PC-3 (cell line): ENCODE results near the gene SIGLEC12. TPM values are rescaled to one million over a fixed set of nuclear protein-coding genes. Genes with fewer than 3 reads are reported as not detected.

ENCODE experiments used
- ATAC-seq: fragments of 200-7000 bp; cut with Tn5 transposase; 2 replicates; pipeline ENCODE4 v1.9.1; 2020; ENCODE audit warnings: mild to moderate bottlenecking, moderate library complexity
- BruUV-seq: library from RNA; stranded (reverse); fragments of 400-500 nt; replicated peaks from 2 replicates; lab custom pipeline; 2021; lab: Mats Ljungman, UMichigan
- CTCF ChIA-PET: fragments of 300-600 bp; sonication (Branson Sonifier 250); formaldehyde crosslinking; loops from one replicate; lab custom pipeline; 2022; ENCODE audit warnings: antibody characterized with exemption; lab: Charles Lee
- POLR2A ChIA-PET: fragments of 300-600 bp; sonication (Branson Sonifier 250); formaldehyde crosslinking; loops from one replicate; lab custom pipeline; 2022; ENCODE audit warnings: antibody characterized with exemption; ENCODE audit not compliant: unreplicated experiment; lab: Charles Lee
- DNase-seq: peaks from one replicate; pipeline ENCODE4 v3.0.0-alpha.2; 2015
- H2AFZ ChIP-seq: fragments of 300-600 bp; sonication (generic); 2 replicates; pipeline ENCODE4 v1.6.0; 2016; ENCODE audit warnings: antibody characterized with exemption, low read length
- H3F3A ChIP-seq: fragments of 300-600 bp; sonication (generic); one replicate; pipeline ENCODE4 v1.6.0; 2017; ENCODE audit warnings: antibody characterized with exemption, low read length, control low read depth, mild to moderate bottlenecking; ENCODE audit not compliant: unreplicated experiment
- H3K27ac ChIP-seq: fragments of 300-600 bp; sonication (generic); 2 replicates; pipeline ENCODE4 v1.5.1; 2016; ENCODE audit warnings: mild to moderate bottlenecking, low read length
- H3K27me3 ChIP-seq: fragments of 300-600 bp; sonication (generic); 2 replicates; pipeline ENCODE4 v1.6.1; 2016; ENCODE audit warnings: low read length, mixed read lengths
- H3K36me3 ChIP-seq: fragments of 300-600 bp; sonication (generic); 2 replicates; pipeline ENCODE4 v1.6.1; 2016; ENCODE audit warnings: low read depth, mixed run types, low read length, mixed read lengths
- H3K4me1 ChIP-seq: fragments of 300-600 bp; sonication (generic); 2 replicates; pipeline ENCODE4 v1.5.1; 2016; ENCODE audit warnings: low read length; ENCODE audit not compliant: insufficient read depth
- H3K4me2 ChIP-seq: fragments of 300-600 bp; sonication (generic); 2 replicates; pipeline ENCODE4 v1.6.0; 2016; ENCODE audit warnings: low read length
- H3K4me3 ChIP-seq: fragments of 300-600 bp; sonication (generic); 2 replicates; pipeline ENCODE4 v1.5.1; 2016; ENCODE audit warnings: mild to moderate bottlenecking, low read length, mixed read lengths
- H3K79me2 ChIP-seq: fragments of 300-600 bp; sonication (generic); 2 replicates; pipeline ENCODE4 v1.6.1; 2017; ENCODE audit warnings: low read length, mixed read lengths
- H3K9ac ChIP-seq: fragments of 300-600 bp; sonication (generic); 2 replicates; pipeline ENCODE4 v1.6.0; 2016; ENCODE audit warnings: mild to moderate bottlenecking, low read length
- H3K9me2 ChIP-seq: fragments of 300-600 bp; sonication (generic); replicated peaks from 2 replicates; pipeline ENCODE4 v1.6.1; 2016; ENCODE audit warnings: mixed run types, low read length, mixed read lengths
- H3K9me3 ChIP-seq: fragments of 300-600 bp; sonication (generic); 2 replicates; pipeline ENCODE4 v1.6.1; 2016; ENCODE audit warnings: low read length, mixed read lengths
- H4K20me1 ChIP-seq: fragments of 300-600 bp; sonication (generic); 2 replicates; pipeline ENCODE4 v1.6.1; 2016; ENCODE audit warnings: low read length, mixed read lengths
- CTCF ChIP-seq: fragments of 300-600 bp; sonication (generic); conservative IDR thresholded peaks from 2 replicates; pipeline ENCODE4 v1.5.1; 2017; ENCODE audit warnings: antibody characterized with exemption, low read depth, mild to moderate bottlenecking, low read length
- EZH2 ChIP-seq: fragments of 300-600 bp; sonication (generic); IDR thresholded peaks from one replicate; pipeline ENCODE4 v1.6.1; 2017; ENCODE audit warnings: antibody characterized with exemption, mild to moderate bottlenecking, low read length; ENCODE audit not compliant: unreplicated experiment
- EZH2phosphoT487 ChIP-seq: fragments of 300-600 bp; sonication (generic); IDR thresholded peaks from 2 replicates; pipeline ENCODE4 v1.6.1; 2018; ENCODE audit warnings: mild to moderate bottlenecking, antibody characterized with exemption, low read length, borderline replicate concordance
- intact Hi-C: fragments of 100-400 bp; cut with micrococcal nuclease; formaldehyde crosslinking; loops from 2 replicates; pipeline ENCODE4 v1.9.0; 2023
- total RNA-seq: library from RNA; depleted of rRNA; stranded (reverse); fragments of >200 nt; gene quantifications from 2 replicates; pipeline ENCODE4 v1.2.3, GENCODE V29; 2014

SIGLEC12 gene
- total RNA-seq, 1 experiment from 2014 or later, result not detected

- peaks cover 11% of the 10 kb centered on the region for H3K27me3 ChIP-seq
- no peak overlapping the region for H2AFZ ChIP-seq
- peak overlapping the region; percentile 29 for H3K27ac ChIP-seq
- H3K9me2 ChIP-seq, result no peaks in the 10 kb centered on the region
- H3K79me2 ChIP-seq, result no peaks in the 10 kb centered on the region
- no peaks in the 10 kb centered on the region for H4K20me1 ChIP-seq
- ATAC-seq (no peak), DNase-seq (peak; percentile 29)
- H3F3A ChIP-seq, result peaks cover 6% of the 10 kb centered on the region
- no TSS peak for BruUV-seq
- H3K4me2 ChIP-seq, result 0 out of 2 replicates have a peak overlapping the region, but pooled peaks have one; percentile 22
- no peak overlapping the region for H3K4me3 ChIP-seq
- TF ChIP-seq EZH2, result no peak
- TF ChIP-seq EZH2phosphoT487, result no peak
- no peak for TF ChIP-seq CTCF
- no peak overlapping the region for H3K9ac ChIP-seq
- H3K36me3 ChIP-seq, result no peaks in the 10 kb centered on the region
- CTCF ChIA-PET, result interaction anchor here (0.5 to 1.4 kb wide), 3 partner anchors 45 to 189 kb away, joined by 4 to 6 read pairs (median 5); no protein-coding TSS in a partner anchor
- intact Hi-C loops, result no loop called here
- no peaks in the 10 kb centered on the region for H3K9me3 ChIP-seq
- H3K4me1 ChIP-seq, result peaks cover 27% of the 10 kb centered on the region
- POLR2A ChIA-PET, result interaction anchor here (0.7 kb wide), 1 partner anchor 181 kb away, joined by 4 read pairs; no protein-coding TSS in a partner anchor
These were observed 30.1 kb downstream of the SIGLEC12 start for GRCh38 chr19:51471527-51471926.

DNA sequence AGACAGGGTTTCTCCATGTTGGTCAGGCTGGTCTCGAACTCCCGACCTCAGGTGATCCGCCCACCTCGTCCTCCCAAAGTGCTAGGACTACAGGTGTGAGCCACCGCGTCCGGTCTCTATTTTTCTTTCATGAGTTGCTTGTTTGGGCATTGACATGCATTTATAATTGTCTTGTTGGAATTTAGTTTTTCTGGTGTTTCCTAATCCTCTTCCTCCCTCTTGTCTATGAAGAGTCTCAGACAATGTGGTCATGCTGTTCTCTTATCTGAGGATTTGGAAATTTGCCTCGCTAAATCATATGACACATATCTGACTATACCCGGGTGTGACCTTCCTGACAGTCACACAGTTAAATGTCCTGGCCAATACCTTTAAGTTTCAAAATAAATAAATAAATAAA, 30.6 kb downstream of the SIGLEC12 start:
- Histone ChIP-seq H3K4me3 (no peak overlapping the region), H2AFZ (no peak overlapping the region), H3K4me2 (no peak overlapping the region), H3K9ac (no peak overlapping the region), H3K27ac (no peak overlapping the region), H3K4me1 (peaks cover 27% of the 10 kb centered on the region), H3K36me3 (no peaks in the 10 kb centered on the region), H4K20me1 (no peaks in the 10 kb centered on the region), H3F3A (peaks cover 6% of the 10 kb centered on the region), H3K9me3 (no peaks in the 10 kb centered on the region), H3K27me3 (peaks cover 17% of the 10 kb centered on the region), H3K9me2 (no peaks in the 10 kb centered on the region), H3K79me2 (no peaks in the 10 kb centered on the region)
- TF ChIP-seq CTCF (no peak), EZH2phosphoT487 (no peak), EZH2 (no peak)
- DNase-seq, result peak; percentile 76
- intact Hi-C loops, result no loop called here
- no peak for ATAC-seq
- CTCF ChIA-PET, result interaction anchor here (1.2 to 1.4 kb wide), 2 partner anchors 186 to 190 kb away, joined by 5 to 6 read pairs; no protein-coding TSS in a partner anchor
- POLR2A ChIA-PET, result no interaction called here
- BruUV-seq, result no TSS peak

- no peak for ATAC-seq
- Histone ChIP-seq H3F3A (no peaks in the 10 kb centered on the region), H3K79me2 (no peaks in the 10 kb centered on the region), H3K9me2 (no peaks in the 10 kb centered on the region), H3K4me3 (no peak overlapping the region), H2AFZ (no peak overlapping the region), H3K36me3 (no peaks in the 10 kb centered on the region), H3K9ac (no peak overlapping the region), H3K9me3 (no peaks in the 10 kb centered on the region), H3K4me1 (peaks cover 14% of the 10 kb centered on the region), H3K27ac (no peak overlapping the region), H3K4me2 (no peak overlapping the region), H3K27me3 (peaks cover 29% of the 10 kb centered on the region), H4K20me1 (no peaks in the 10 kb centered on the region)
- no TSS peak for BruUV-seq
- CTCF ChIA-PET, result no interaction called here
- TF ChIP-seq CTCF, result no peak
- no peak for TF ChIP-seq EZH2
- no peak for TF ChIP-seq EZH2phosphoT487
- DNase-seq, result no peak
- POLR2A ChIA-PET, result no interaction called here
- intact Hi-C loops, result no loop called here
These were observed 32.0 kb downstream of the SIGLEC12 start for GRCh38 chr19:51469629-51470028.
